OCI-LY3 (cell line): ENCODE measurements around the gene CHMP4B.

ENCODE experiments used
- H2AFZ ChIP-seq: fragments of 200-600, 300-600 bp; shearing (Covaris generic); 2 replicates; pipeline ENCODE4 v1.6.0; 2014; ENCODE audit warnings: antibody characterized with exemption, low read depth, low read length
- H3K27ac ChIP-seq: fragments of 200-600, 300-600 bp; sonication (generic); 2 replicates; pipeline ENCODE4 v1.5.1; 2014; ENCODE audit warnings: mild to moderate bottlenecking, low read length, moderate library complexity, mixed read lengths
- H3K27me3 ChIP-seq: fragments of 200-600, 300-600 bp; sonication (generic); 2 replicates; pipeline ENCODE4 v1.6.1; 2014; ENCODE audit warnings: low read depth, low read length, mixed read lengths
- H3K36me3 ChIP-seq: fragments of 200-600, 300-600 bp; sonication (generic); replicated peaks from 2 replicates; pipeline ENCODE3; 2014; ENCODE audit warnings: low read depth, low read length, mixed read lengths
- H3K4me1 ChIP-seq: fragments of 300-600, 200-600 bp; sonication (generic); 2 replicates; pipeline ENCODE4 v1.6.1; 2014; ENCODE audit warnings: low read length, mixed read lengths
- H3K4me2 ChIP-seq: fragments of 200-600, 300-600 bp; sonication (generic); 2 replicates; pipeline ENCODE4 v1.6.1; 2014; ENCODE audit warnings: low read length, mixed read lengths
- H3K4me3 ChIP-seq: fragments of 300-600, 200-600 bp; sonication (generic); 2 replicates; pipeline ENCODE4 v1.5.1; 2014; ENCODE audit warnings: antibody characterized with exemption, mild to moderate bottlenecking, low read length, moderate library complexity
- H3K79me2 ChIP-seq: fragments of 300-600, 200-600 bp; shearing (Covaris generic); 2 replicates; pipeline ENCODE4 v1.6.1; 2014; ENCODE audit warnings: mild to moderate bottlenecking, low read length, mixed read lengths
- H3K9ac ChIP-seq: fragments of 300-600, 200-600 bp; shearing (Covaris generic); 2 replicates; pipeline ENCODE4 v1.6.0; 2014; ENCODE audit warnings: mild to moderate bottlenecking, low read length, moderate library complexity
- H3K9me3 ChIP-seq: fragments of 200-600, 300-600 bp; shearing (Covaris generic); 2 replicates; pipeline ENCODE4 v1.6.1; 2014; ENCODE audit warnings: low read length, mixed read lengths; ENCODE audit not compliant: insufficient read depth
- H4K20me1 ChIP-seq: fragments of 200-600, 300-600 bp; sonication (generic); 2 replicates; pipeline ENCODE4 v1.6.1; 2016; ENCODE audit warnings: low read length, mixed read lengths; ENCODE audit not compliant: insufficient read depth
- EZH2phosphoT487 ChIP-seq: fragments of 200-600 bp; shearing (Covaris generic); IDR thresholded peaks from 2 replicates; pipeline ENCODE4 v1.6.1; 2018; ENCODE audit warnings: antibody characterized with exemption, mixed run types, low read depth
- TF ChIP-seq, protein P1 (sequence below): fragments of 200-600, 300-600 bp; sonication (generic); IDR thresholded peaks from 2 replicates; pipeline ENCODE4 v1.5.1; 2014; ENCODE audit warnings: antibody characterized with exemption, low read length, low read depth

The CHMP4B gene

DNA sequence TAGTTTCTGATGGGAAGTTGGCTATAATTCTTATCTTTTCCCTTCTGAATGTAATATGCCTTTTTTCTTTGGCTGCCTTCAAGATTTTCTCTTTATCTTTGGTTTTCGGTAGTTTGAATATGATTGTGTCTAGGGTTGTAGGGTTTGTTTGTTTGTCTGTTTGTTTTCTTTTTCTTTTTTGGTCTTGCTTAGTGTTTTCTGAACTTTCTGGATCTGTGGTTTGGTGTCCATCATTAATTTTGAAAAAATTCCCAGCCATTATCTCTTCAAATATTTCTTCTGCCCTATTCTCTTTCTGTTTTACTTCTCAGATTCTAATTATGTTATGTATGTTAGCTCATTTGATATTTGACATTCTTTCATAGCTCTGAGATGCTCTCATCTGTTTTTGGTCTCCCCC lies 79.4 kb downstream of the CHMP4B start:
- Histone ChIP-seq H4K20me1 (no peaks in the 10 kb centered on the region), H3K79me2 (no peaks in the 10 kb centered on the region), H3K4me2 (no peak overlapping the region), H3K4me3 (no peak overlapping the region), H3K4me1 (peaks cover 6% of the 10 kb centered on the region), H3K36me3 (no peaks in the 10 kb centered on the region), H2AFZ (no peak overlapping the region), H3K27me3 (peaks cover 3% of the 10 kb centered on the region; the same call in 1 of the 2 replicates), H3K9me3 (no peaks in the 10 kb centered on the region), H3K9ac (no peak overlapping the region), H3K27ac (no peak overlapping the region)
- TF ChIP-seq, protein P1, sequence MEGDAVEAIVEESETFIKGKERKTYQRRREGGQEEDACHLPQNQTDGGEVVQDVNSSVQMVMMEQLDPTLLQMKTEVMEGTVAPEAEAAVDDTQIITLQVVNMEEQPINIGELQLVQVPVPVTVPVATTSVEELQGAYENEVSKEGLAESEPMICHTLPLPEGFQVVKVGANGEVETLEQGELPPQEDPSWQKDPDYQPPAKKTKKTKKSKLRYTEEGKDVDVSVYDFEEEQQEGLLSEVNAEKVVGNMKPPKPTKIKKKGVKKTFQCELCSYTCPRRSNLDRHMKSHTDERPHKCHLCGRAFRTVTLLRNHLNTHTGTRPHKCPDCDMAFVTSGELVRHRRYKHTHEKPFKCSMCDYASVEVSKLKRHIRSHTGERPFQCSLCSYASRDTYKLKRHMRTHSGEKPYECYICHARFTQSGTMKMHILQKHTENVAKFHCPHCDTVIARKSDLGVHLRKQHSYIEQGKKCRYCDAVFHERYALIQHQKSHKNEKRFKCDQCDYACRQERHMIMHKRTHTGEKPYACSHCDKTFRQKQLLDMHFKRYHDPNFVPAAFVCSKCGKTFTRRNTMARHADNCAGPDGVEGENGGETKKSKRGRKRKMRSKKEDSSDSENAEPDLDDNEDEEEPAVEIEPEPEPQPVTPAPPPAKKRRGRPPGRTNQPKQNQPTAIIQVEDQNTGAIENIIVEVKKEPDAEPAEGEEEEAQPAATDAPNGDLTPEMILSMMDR, result no peak
- no peak for TF ChIP-seq EZH2phosphoT487

DNA sequence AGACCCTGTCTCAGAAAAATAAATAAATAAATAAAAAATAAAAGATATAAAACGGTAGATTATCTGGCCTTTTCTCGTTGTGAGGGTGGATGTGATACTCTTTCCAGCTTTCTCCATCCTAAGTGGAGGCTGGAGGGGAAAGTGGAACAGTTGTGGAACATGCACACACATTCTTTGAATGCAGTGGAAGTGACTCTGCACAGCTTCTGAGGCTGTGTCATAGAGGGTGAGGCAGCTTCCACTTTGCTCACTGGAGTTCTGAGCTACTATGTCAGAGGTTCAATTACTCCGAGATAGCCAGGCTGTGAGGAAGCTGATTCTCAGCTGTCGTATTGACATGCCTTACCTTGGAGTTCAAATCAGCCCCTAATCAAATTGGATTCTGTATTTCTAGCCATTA lies 82.2 kb downstream of the CHMP4B start:
- Histone ChIP-seq H2AFZ (no peak overlapping the region), H3K4me3 (no peak overlapping the region), H3K27me3 (peaks cover 26% of the 10 kb centered on the region), H3K9ac (no peak overlapping the region), H3K36me3 (no peaks in the 10 kb centered on the region), H3K79me2 (no peaks in the 10 kb centered on the region), H3K9me3 (no peaks in the 10 kb centered on the region), H3K4me2 (no peak overlapping the region), H4K20me1 (no peaks in the 10 kb centered on the region), H3K27ac (no peak overlapping the region), H3K4me1 (peaks cover 6% of the 10 kb centered on the region)
- TF ChIP-seq, protein P1, result no peak
- TF ChIP-seq EZH2phosphoT487, result no peak

- Histone ChIP-seq H3K9me3 (no peaks in the 10 kb centered on the region), H3K9ac (no peak overlapping the region), H3K4me2 (no peak overlapping the region), H3K4me1 (no peaks in the 10 kb centered on the region), H3K36me3 (no peaks in the 10 kb centered on the region), H3K27ac (no peak overlapping the region), H3K79me2 (no peaks in the 10 kb centered on the region), H4K20me1 (no peaks in the 10 kb centered on the region), H2AFZ (no peak overlapping the region), H3K4me3 (no peak overlapping the region), H3K27me3 (peaks cover 32% of the 10 kb centered on the region)
- TF ChIP-seq, protein P1, result no peak
- TF ChIP-seq EZH2phosphoT487, result no peak
These were observed 83.7 kb downstream of the CHMP4B start for GRCh38 chr20:33894798-33895197.

DNA sequence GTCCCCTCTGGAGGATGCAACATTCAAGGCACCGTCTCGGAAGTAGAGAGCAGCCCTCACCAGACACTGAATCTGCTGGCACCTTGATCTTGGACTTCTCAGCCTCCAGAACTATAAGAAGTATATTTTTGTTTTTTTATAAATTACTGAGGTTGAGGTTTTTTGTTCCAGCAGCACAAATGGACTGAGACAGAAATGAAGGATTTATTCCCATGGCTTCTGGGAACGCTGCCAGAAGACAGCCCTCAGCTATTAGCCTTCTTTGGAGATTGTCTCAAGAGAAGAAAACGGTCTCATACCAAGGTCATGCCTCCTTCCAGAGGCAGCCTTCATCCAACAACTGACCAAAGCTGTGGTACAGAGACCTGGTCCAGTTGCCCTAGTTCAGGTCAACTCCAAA lies 85.4 kb downstream of the CHMP4B start:
- TF ChIP-seq, protein P1, result no peak
- no peak for TF ChIP-seq EZH2phosphoT487
- H4K20me1 ChIP-seq, result no peaks in the 10 kb centered on the region
- H3K4me2 ChIP-seq, result no peak overlapping the region

More for the DNA sequence above, 85.4 kb downstream of the CHMP4B start:
- H3K27ac ChIP-seq, result no peak overlapping the region
- no peaks in the 10 kb centered on the region for H3K36me3 ChIP-seq
- H3K9me3 ChIP-seq, result no peaks in the 10 kb centered on the region
- H3K27me3 ChIP-seq, result peaks cover 34% of the 10 kb centered on the region
- H3K9ac ChIP-seq, result no peak overlapping the region
- no peak overlapping the region for H3K4me3 ChIP-seq
- H3K79me2 ChIP-seq, result no peaks in the 10 kb centered on the region
- no peaks in the 10 kb centered on the region for H3K4me1 ChIP-seq
- no peak overlapping the region for H2AFZ ChIP-seq
